Measurements from ENCODE around the gene CHAT.
"Not testable (repeated sequence)": the region's sequence is repeated elsewhere in the genome, so short reads cannot be mapped to it uniquely, and the experiment has no call there.

CHAT gene

GRCh38 chr10:49652421-49653272 lies 38.8 kb downstream of the CHAT start:
- no peak for DNase-seq (ENCODE audit: low read depth in 3 of 3)

- DNase-seq (ENCODE audit: low read depth in 3 of 3), result no peak
Measured at GRCh38 chr10:49653273-49653929, 39.6 kb downstream of the CHAT start.

DNA sequence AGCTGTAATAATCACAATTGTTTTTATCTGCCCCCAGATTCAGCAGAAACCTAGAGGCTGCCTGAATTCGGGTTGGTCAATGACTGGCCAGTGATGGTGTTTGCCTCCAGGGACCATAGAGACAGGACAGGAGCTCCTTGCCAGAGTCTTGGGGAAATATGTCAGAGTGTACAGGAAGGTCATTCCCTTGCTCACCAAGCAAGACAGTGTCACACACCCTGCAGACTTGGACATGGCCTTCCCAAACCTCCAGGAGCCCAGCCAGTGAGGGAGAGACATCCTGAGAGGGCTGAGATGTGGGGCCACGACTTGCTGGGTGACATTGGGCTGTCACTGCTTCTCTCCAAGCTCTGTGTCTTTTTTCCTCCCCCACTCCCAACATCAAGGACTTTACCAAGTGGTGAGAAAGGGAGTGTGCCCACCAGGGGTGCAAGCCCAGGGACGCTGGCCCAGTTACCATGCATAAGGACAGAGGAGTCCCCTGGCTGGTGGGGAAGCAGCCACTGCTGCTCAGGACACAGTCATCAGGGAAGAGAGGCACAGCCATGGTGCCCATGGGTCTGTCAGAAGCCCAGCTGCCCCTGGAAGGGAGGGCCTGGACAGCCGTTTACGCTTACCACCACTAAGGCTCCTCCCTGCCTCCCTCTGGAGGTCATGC lies 40.3 kb downstream of the CHAT start:
- DNase-seq (ENCODE audit: low read depth in 3 of 3), result no peak

- no peak for DNase-seq (ENCODE audit: low read depth in 3 of 3)
Measured at GRCh38 chr10:49655099-49655498, 41.3 kb downstream of the CHAT start.

DNA sequence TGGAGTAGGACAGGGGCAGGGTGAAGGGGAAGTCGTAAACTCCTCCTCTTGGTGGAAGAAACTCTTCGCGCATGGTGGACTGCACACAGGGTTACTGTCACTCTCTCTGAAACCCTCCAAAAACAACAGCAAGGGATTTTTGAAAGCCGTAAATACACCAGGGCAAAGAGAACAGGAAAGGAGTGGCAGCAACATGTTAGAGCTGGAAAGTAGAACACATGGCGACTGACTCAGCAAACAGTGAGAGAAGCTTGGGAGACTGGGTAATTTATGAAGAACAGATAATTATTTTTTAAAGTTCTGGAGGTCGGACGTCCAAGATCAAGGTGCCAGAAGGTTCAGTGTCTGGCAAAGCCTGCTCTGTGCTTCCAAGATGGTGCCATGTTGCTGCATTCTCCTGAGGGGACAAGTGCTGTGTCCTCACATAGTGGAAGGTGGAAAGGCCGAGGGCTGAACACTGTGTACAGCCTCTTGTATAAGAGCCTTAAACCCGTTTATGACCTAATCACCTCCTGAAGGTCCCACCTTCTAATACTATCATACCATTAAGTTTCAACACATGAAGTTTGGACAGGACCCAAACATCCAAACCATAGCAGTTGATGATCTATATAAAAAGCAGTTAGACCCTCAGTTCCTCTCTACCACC lies 43.1 kb downstream of the CHAT start:
- DNase-seq (ENCODE audit: low read depth in 3 of 3), result no peak

DNA sequence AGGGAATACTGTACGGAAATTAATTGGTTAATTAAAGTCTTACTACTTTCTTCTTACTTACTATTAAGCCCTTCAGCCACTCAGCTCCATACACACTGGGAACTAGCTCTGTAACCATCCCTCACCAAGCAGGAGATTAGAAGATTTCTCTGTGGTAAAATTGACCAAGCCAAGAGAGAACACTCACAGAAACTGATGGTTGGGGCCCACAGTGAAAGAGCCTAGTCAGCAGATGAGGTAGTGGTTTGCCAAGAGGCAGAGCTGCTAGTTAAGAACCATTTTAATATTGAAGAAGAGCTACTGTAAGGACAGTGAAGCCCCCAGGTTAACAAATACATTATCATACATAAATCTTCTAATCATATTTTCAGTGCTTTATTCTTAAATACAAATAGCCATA lies 43.8 kb downstream of the CHAT start:
- DNase-seq (ENCODE audit: low read depth in 3 of 3), result no peak

- no peak for DNase-seq (ENCODE audit: low read depth in 3 of 3)
Measured at GRCh38 chr10:49661140-49661856, 47.5 kb downstream of the CHAT start.

DNA sequence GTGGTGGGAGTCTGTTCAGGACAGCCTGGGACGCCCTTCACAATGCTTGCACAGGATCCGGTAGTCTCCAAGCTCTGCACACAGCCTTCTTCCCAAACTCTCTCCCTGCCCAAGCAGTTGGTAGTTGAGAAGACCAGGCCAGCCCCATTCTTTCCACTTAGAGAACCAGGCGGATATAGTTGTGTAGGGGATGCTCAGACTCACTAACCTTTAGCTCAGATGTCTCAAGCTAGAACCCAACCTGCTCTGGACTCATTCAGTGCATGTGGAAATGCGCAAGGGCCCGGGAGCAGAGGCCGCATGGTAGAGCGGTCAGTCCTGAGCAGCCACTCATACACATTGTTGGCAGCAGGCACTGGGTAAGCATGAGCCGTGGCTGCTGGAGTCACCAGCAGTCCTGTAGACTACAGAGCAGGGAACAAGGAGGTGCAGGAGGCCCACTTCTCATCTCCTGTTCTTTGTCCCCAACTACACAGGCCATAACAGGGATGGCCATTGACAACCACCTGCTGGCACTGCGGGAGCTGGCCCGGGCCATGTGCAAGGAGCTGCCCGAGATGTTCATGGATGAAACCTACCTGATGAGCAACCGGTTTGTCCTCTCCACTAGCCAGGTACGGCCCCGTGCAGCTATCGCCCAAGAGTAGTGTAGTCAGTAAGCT lies 48.5 kb downstream of the CHAT start:
- no peak for DNase-seq (ENCODE audit: low read depth in 3 of 3)

GRCh38 chr10:49663596-49663995 lies 49.8 kb downstream of the CHAT start:
- no peak for DNase-seq (ENCODE audit: low read depth in 3 of 3)

- no peak for DNase-seq (ENCODE audit: low read depth in 3 of 3)
Measured at GRCh38 chr10:49664006-49664841, 50.4 kb downstream of the CHAT start.

GRCh38 chr10:49664842-49665355 lies 51.1 kb downstream of the CHAT start:
- DNase-seq (ENCODE audit: low read depth in 3 of 3), result no peak

DNA sequence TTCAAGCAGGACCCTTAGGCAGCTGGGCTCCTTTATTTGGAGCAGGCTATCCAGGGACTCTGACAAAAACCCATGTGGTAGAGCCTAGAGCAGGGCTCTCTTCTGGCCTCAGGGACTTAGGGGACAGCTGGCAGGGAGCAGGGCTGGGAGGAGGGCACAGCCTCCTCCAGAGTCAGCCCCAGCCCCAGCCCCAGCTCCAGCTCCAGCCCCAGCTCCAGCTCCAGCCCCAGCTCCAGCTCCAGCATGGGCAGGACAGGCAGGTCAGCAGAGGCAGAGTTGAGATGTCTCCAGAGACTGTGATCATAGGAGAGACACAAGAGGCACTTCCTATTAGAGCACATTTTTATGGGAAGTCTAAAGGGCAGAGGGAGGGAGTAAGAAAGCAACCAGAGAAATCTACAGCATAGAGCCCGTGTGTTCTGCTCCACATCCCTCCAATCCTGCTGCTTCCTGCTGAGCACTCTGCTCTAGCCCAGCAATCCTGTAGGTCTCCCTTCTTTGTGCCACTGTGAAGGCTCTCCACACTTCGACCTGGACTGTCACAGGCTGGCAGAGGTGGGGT lies 52.3 kb downstream of the CHAT start:
- no peak for DNase-seq (ENCODE audit: low read depth in 3 of 3)

DNA sequence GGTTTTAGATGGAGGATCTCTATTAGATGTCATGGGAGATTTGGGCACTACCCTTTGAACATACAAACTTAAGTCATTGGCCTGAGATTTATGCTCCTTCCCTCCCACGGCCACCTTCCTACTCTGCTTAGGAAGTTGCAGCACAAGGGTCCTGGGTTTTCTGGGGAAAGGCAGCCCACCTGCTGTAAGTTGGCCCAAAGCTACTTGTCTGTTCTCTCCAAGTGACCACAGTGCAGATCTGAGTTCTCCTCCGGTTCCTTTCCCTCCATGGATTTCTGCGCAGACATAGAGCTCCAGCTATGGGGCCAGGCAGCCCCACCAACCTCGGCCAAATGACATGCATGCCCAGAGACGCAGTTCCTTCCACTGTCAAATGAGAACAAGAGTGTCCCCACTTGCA lies 52.8 kb downstream of the CHAT start:
- DNase-seq (ENCODE audit: low read depth in 3 of 3), result no peak

DNA sequence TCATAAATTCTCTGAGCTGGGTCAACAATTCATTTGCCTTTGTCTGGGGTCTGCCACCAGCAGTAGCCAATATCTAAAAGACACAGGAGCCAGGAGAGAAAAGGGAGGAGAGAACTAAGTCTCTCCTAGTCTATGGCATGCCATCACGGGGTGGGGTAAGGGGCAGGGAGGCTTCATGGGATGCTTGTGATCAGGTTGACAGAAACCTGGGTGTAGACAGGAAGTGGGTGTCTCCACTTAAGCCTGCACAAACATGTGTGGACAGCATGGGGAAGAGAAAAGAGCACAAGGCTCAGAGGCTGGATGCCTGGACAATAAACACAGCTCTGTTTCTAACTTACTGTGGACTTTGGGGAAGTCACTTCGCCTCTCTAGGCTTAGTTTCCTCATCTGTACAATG lies 54.2 kb downstream of the CHAT start:
- no peak for DNase-seq (ENCODE audit: low read depth in 3 of 3)

- DNase-seq (ENCODE audit: low read depth in 3 of 3), result no peak
Measured at GRCh38 chr10:49668684-49669083, 54.8 kb downstream of the CHAT start.

DNA sequence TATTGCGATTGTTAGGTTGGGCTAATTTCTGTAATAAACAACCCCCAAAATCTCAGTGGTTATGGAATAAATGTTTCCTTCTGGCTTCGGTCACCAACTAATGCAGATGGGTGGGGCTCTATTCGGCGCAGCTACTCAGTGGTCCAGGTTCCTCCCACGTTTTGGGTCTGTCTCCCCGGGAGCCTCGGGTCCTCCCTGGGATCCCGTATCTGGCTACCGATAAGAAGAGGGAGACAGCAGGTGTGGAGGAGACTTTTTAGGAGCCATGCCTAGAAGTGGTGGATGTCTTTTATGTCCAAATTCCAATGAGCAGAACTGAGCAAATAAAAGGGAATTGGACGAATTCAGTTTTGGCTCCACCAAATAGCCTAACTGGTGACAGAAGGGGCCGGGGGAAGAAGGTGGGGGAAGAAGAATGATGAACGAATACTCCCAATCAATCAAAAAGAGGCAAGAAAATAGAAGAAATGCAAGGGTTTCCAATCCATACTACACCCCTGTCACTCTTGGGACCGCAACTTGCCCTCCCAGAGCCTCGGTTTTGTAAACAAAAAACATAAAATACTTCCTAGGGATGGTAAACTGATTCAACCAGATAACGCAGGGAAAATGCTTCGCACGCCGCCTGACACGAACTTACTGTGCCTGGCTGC lies 65.1 kb downstream of the CHAT start:
- DNase-seq (ENCODE audit: low read depth in 3 of 3), result no peak

- DNase-seq (ENCODE audit: low read depth in 3 of 3), result peak in 2 of 3 experiments; percentile 3 to 14
Measured at GRCh38 chr10:49679480-49679893, 65.7 kb downstream of the CHAT start, which contains the start of gene C10orf53. TSS of gene C10orf53 (plus strand) at chr10:49679651. CDS start at chr10:49679698, 47 bp downstream.

GRCh38 chr10:49682449-49682848 lies 68.6 kb downstream of the CHAT start:
- DNase-seq (ENCODE audit: low read depth in 3 of 3), result not testable (repeated sequence)

DNA sequence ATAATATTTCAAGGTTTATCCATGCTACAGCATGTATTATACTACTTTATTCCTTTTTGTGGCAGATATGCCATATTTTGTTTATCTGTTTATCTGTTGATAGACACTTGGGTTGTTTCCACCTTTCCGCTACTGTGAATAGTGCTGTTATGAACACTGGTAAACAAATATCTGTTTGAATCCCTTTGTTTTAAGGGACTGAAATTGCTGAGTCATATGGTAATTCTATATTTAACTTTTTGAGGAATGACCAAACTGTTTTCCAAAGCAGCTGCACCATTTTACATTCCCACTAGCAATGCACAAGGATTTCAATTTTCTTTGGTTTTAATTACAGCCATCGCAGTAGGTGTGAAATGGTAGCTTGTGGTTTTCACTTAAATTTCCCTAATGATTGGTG lies 69.0 kb downstream of the CHAT start:
- no peak for DNase-seq (ENCODE audit: low read depth in 3 of 3)
